ENCODE data around the gene C20orf204.

C20orf204 gene

GRCh38 chr20:64042054-64042781, 6.2 kb downstream of the C20orf204 start:
- DNase-seq (ENCODE audit: low spot score), result no peak

- no peak for DNase-seq (ENCODE audit: low spot score)
Measured at GRCh38 chr20:64043768-64044167, 7.8 kb downstream of the C20orf204 start.

GRCh38 chr20:64044484-64045247, 8.7 kb downstream of the C20orf204 start:
- DNase-seq (ENCODE audit: low spot score), result no peak

GRCh38 chr20:64045346-64046011, 9.5 kb downstream of the C20orf204 start:
- DNase-seq (ENCODE audit: low spot score), result no peak

- DNase-seq (ENCODE audit: low spot score), result no peak
Measured at GRCh38 chr20:64047046-64047389, 11.0 kb downstream of the C20orf204 start.

- no peak for DNase-seq (ENCODE audit: low spot score)
Measured at GRCh38 chr20:64047968-64048401, 12.0 kb downstream of the C20orf204 start.

GRCh38 chr20:64048402-64049044, 12.5 kb downstream of the C20orf204 start:
- no peak for DNase-seq (ENCODE audit: low spot score)

GRCh38 chr20:64049060-64049877, 13.3 kb downstream of the C20orf204 start, which contains the start of gene SOX18:
SOX18 (minus strand) TSS chr20:64049639; CDS start chr20:64049516, 123 bp downstream.
- no peak for DNase-seq (ENCODE audit: low spot score)

GRCh38 chr20:64049878-64050260, 13.9 kb downstream of the C20orf204 start:
- DNase-seq (ENCODE audit: low spot score), result no peak

GRCh38 chr20:64050261-64051032, 14.5 kb downstream of the C20orf204 start:
- no peak for DNase-seq (ENCODE audit: low spot score)

- DNase-seq (ENCODE audit: low spot score), result no peak
Measured at GRCh38 chr20:64051033-64051452, 15.1 kb downstream of the C20orf204 start.

GRCh38 chr20:64051561-64052325, 15.8 kb downstream of the C20orf204 start:
- no peak for DNase-seq (ENCODE audit: low spot score)

- no peak for DNase-seq (ENCODE audit: low spot score)
Measured at GRCh38 chr20:64052326-64052722, 16.3 kb downstream of the C20orf204 start.

- DNase-seq (ENCODE audit: low spot score), result no peak
Measured at GRCh38 chr20:64052987-64053840, 17.2 kb downstream of the C20orf204 start.

- no peak for DNase-seq (ENCODE audit: low spot score)
Measured at GRCh38 chr20:64053841-64054661, 18.1 kb downstream of the C20orf204 start.

- DNase-seq (ENCODE audit: low spot score), result no peak
Measured at GRCh38 chr20:64055396-64055892, 19.5 kb downstream of the C20orf204 start.

- DNase-seq (ENCODE audit: low spot score), result no peak
Measured at GRCh38 chr20:64055893-64056638, 20.1 kb downstream of the C20orf204 start.
